ENCODE data around the gene FARP2.

Gene FARP2

GRCh38 chr2:241358470-241358869, 2.4 kb downstream of the FARP2 start:
- H2AFZ ChIP-seq (ENCODE audit: low read length) = no peak overlapping the region
- no peaks in the 10 kb centered on the region for H3K27me3 ChIP-seq (ENCODE audit: insufficient read depth, low read length, poor library complexity, severe bottlenecking)
- H3F3A ChIP-seq (ENCODE audit: low read depth) = peaks cover 8% of the 10 kb centered on the region; the same call in 1 of the 2 replicates
- no peak overlapping the region for H3K4me3 ChIP-seq (ENCODE audit: low read length, poor library complexity, severe bottlenecking)
- no peaks in the 10 kb centered on the region for H3K9me2 ChIP-seq (replicated peaks; ENCODE audit: low read depth, low read length)
- H3K9ac ChIP-seq (ENCODE audit: low read depth, low read length, poor library complexity, severe bottlenecking) = peak overlapping the region; percentile 82
- H3K4me2 ChIP-seq (ENCODE audit: low read depth, low read length, poor library complexity, severe bottlenecking) = peak overlapping the region; percentile 98
- H3K36me3 ChIP-seq (ENCODE audit: insufficient read depth, low read length) = peaks cover 15% of the 10 kb centered on the region; the same call in 1 of the 2 replicates
- peaks cover 24% of the 10 kb centered on the region for H3K4me1 ChIP-seq (ENCODE audit: insufficient read depth, low read length, poor library complexity, severe bottlenecking)
- peaks cover 20% of the 10 kb centered on the region for H3K79me2 ChIP-seq (ENCODE audit: insufficient read depth, low read length)
- H4K20me1 ChIP-seq (ENCODE audit: insufficient read depth, low read length, poor library complexity, severe bottlenecking) = peaks cover 16% of the 10 kb centered on the region
- TF ChIP-seq EZH2phosphoT487 (IDR thresholded peaks at IDR 0.05; ENCODE audit: borderline replicate concordance) = no peak
- TF ChIP-seq, protein P1, sequence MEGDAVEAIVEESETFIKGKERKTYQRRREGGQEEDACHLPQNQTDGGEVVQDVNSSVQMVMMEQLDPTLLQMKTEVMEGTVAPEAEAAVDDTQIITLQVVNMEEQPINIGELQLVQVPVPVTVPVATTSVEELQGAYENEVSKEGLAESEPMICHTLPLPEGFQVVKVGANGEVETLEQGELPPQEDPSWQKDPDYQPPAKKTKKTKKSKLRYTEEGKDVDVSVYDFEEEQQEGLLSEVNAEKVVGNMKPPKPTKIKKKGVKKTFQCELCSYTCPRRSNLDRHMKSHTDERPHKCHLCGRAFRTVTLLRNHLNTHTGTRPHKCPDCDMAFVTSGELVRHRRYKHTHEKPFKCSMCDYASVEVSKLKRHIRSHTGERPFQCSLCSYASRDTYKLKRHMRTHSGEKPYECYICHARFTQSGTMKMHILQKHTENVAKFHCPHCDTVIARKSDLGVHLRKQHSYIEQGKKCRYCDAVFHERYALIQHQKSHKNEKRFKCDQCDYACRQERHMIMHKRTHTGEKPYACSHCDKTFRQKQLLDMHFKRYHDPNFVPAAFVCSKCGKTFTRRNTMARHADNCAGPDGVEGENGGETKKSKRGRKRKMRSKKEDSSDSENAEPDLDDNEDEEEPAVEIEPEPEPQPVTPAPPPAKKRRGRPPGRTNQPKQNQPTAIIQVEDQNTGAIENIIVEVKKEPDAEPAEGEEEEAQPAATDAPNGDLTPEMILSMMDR (conservative IDR thresholded peaks at IDR 0.05; ENCODE audit: low read length) = no peak
- no peaks in the 10 kb centered on the region for H3K9me3 ChIP-seq (ENCODE audit: insufficient read depth, low read depth, low read length)

- Histone ChIP-seq H3F3A (ENCODE audit: low read depth) (peaks cover 4% of the 10 kb centered on the region; the same call in 1 of the 2 replicates), H3K4me1 (ENCODE audit: insufficient read depth, low read length, poor library complexity, severe bottlenecking) (peaks cover 24% of the 10 kb centered on the region), H3K4me3 (ENCODE audit: low read length, poor library complexity, severe bottlenecking) (no peak overlapping the region), H3K9ac (ENCODE audit: low read depth, low read length, poor library complexity, severe bottlenecking) (no peak overlapping the region), H3K36me3 (ENCODE audit: insufficient read depth, low read length) (peaks cover 5% of the 10 kb centered on the region; the same call in 1 of the 2 replicates), H3K9me2 (replicated peaks; ENCODE audit: low read depth, low read length) (no peaks in the 10 kb centered on the region), H3K79me2 (ENCODE audit: insufficient read depth, low read length) (peaks cover 20% of the 10 kb centered on the region), H3K9me3 (ENCODE audit: insufficient read depth, low read depth, low read length) (no peaks in the 10 kb centered on the region), H3K27me3 (ENCODE audit: insufficient read depth, low read length, poor library complexity, severe bottlenecking) (no peaks in the 10 kb centered on the region), H4K20me1 (ENCODE audit: insufficient read depth, low read length, poor library complexity, severe bottlenecking) (peaks cover 16% of the 10 kb centered on the region), H3K4me2 (ENCODE audit: low read depth, low read length, poor library complexity, severe bottlenecking) (peak overlapping the region; percentile 98), H2AFZ (ENCODE audit: low read length) (no peak overlapping the region)
- TF ChIP-seq, protein P1 (conservative IDR thresholded peaks at IDR 0.05; ENCODE audit: low read length) = no peak
- no peak for TF ChIP-seq EZH2phosphoT487 (IDR thresholded peaks at IDR 0.05; ENCODE audit: borderline replicate concordance)
Observed at GRCh38 chr2:241359481-241360045, 3.5 kb downstream of the FARP2 start.

GRCh38 chr2:241363426-241363825, 7.3 kb downstream of the FARP2 start:
- Histone ChIP-seq H4K20me1 (ENCODE audit: insufficient read depth, low read length, poor library complexity, severe bottlenecking) (peaks cover 3% of the 10 kb centered on the region), H3K36me3 (ENCODE audit: insufficient read depth, low read length) (no peaks in the 10 kb centered on the region), H3K4me3 (ENCODE audit: low read length, poor library complexity, severe bottlenecking) (no peak overlapping the region), H3K79me2 (ENCODE audit: insufficient read depth, low read length) (no peaks in the 10 kb centered on the region; the same call in none of the 2 replicates), H3K9me2 (replicated peaks; ENCODE audit: low read depth, low read length) (no peaks in the 10 kb centered on the region), H3K27me3 (ENCODE audit: insufficient read depth, low read length, poor library complexity, severe bottlenecking) (no peaks in the 10 kb centered on the region), H3K9ac (ENCODE audit: low read depth, low read length, poor library complexity, severe bottlenecking) (no peak overlapping the region), H3K9me3 (ENCODE audit: insufficient read depth, low read depth, low read length) (no peaks in the 10 kb centered on the region), H3F3A (ENCODE audit: low read depth) (no peaks in the 10 kb centered on the region), H3K4me2 (ENCODE audit: low read depth, low read length, poor library complexity, severe bottlenecking) (no peak overlapping the region), H3K4me1 (ENCODE audit: insufficient read depth, low read length, poor library complexity, severe bottlenecking) (peaks cover 8% of the 10 kb centered on the region), H2AFZ (ENCODE audit: low read length) (no peak overlapping the region)
- TF ChIP-seq, protein P1 (conservative IDR thresholded peaks at IDR 0.05; ENCODE audit: low read length) = no peak
- no peak for TF ChIP-seq EZH2phosphoT487 (IDR thresholded peaks at IDR 0.05; ENCODE audit: borderline replicate concordance)

All from Loucy (cell line).